Activated CD8-positive, alpha-beta memory T cell treated with anti-CD3 and anti-CD28 coated beads for 24 hours (primary cell): ENCODE data around the gene ABCA13.
"Not testable (repeated sequence)": the region's sequence is repeated elsewhere in the genome, so short reads cannot be mapped to it uniquely, and the experiment has no call there.

ENCODE experiments used
- DNase-seq: peaks from one replicate; pipeline ENCODE4 v3.0.0-alpha.2; 2020

ABCA13 gene

DNA sequence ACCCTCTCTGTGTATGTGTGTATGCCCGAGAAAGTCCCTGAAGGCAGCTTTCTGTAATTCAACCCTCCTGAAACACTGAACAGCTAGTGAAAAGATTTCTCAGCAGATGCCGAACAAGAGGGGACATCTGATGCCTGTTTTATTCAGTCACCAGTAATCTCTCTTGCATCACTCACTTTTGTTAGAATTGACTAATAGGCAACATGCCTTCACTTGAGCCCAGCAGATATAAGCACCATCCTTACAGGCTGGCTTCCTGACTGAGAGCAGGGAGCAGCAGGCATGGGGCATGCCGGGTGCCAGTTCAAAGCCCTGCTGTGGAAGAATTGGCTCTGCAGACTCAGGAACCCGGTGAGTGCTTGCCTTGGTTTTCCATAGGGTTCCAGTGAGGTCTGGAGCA lies at the start of gene ABCA13:
TSS of gene ABCA13 (plus strand) at position 257 of the 400 bp plus-strand sequence. CDS start at position 283, 26 bp downstream.
- DNase-seq = no peak

DNA sequence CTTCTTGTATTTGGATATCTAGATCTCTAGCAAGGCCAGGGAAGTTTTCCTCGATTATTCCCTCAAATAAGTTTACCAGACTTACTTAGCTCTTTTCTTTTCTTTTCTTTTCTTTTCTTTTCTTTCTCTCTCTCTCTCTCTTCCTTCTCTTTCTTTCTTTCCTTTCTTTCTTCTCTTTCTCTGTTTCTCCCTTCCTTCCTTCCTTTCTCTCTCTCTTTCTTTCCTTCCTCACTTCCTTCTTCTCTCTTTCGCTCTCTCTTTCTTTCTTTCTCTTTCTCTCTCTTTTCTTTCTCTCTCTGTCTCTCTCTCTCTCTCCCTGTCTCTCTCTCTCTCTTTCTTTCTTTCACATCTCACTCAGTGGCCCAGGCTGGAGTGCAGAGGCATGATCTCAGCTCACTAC lies 45.2 kb upstream of the ABCA13 start:
- no peak for DNase-seq

- DNase-seq = no peak
Observed at GRCh38 chr7:48130658-48131108, 40.6 kb upstream of the ABCA13 start.

GRCh38 chr7:48132792-48133191 lies 38.5 kb upstream of the ABCA13 start:
- no peak for DNase-seq

DNA sequence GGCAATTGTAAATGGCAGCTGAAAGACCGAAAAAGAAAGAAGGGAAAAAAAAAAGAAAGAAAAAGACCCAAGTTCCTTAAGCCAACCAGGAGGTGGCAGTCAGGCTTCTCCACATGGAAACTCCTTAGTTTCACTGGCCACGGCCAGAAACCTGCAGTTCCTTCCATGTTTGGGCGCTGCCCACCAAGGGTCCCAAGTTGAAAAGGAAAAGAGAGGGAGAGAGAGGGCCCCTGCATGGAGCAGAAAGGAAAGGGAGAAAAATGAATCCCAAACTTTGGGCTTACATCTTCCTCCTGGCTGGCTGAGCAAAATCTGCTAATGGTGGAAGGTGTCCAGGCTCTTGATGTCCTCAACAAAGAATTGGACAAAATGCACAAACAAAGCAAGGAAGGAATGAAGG lies 31.8 kb upstream of the ABCA13 start:
- DNase-seq = no peak

DNA sequence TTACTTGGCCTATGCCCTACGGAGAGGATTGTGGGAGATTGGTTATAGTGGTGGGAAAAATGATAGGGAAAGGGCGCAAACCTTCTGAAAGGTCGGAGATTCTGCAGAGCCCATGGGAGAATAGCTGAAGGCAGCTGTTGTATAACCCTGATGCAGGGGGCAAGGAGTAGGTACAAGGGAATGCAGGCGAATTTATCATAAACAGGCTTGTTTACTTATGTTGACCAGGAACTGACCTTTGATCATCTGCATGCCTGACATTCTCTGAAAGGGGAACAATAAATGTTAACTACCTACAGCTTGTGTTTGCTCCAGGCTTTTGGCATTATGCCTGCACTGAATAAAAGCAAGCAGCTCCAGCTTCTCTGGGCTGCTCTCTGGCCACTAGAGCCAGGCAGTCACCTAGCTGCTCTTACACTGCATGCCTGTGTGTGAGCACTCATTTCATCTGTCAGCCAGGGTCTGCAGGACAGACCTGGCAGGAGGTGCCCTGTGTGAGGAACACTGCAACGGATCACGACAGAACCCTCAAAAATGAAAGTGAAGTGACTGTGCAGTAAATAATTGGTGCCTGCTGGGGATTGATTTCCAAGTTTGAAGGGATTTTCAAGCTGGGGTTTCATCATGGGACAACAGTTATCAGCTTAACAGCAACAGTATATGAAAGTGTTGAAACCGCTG lies 31.1 kb upstream of the ABCA13 start:
- no peak for DNase-seq

GRCh38 chr7:48141521-48141920 lies 29.7 kb upstream of the ABCA13 start:
- DNase-seq = no peak

- DNase-seq = no peak
Observed at GRCh38 chr7:48144291-48144768, 26.9 kb upstream of the ABCA13 start.

GRCh38 chr7:48147078-48147591 lies 24.1 kb upstream of the ABCA13 start:
- no peak for DNase-seq

DNA sequence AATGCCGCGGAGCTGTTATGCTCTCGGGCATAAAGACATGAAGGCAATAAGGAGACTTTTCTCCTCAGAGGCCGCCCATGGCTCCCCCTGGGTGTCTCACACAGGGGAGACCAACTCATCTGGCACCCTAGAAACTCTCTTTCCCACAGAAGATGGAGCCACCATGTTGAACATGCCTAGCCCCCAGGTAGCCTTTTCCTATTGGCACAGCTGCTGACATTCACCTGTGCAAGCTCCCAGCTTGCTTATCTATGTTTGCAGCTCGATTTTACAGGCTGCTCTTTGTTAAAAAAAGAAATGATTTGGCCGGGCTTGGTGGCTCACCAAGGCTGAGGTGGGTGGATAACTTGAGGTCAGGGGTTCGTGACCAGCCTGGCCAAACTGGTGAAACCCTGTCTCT lies 23.6 kb upstream of the ABCA13 start:
- not testable (repeated sequence) for DNase-seq

- no peak for DNase-seq
Observed at GRCh38 chr7:48148311-48148710, 22.9 kb upstream of the ABCA13 start.

GRCh38 chr7:48149058-48149457 lies 22.2 kb upstream of the ABCA13 start:
- no peak for DNase-seq

- DNase-seq = no peak
Observed at GRCh38 chr7:48150086-48150485, 21.2 kb upstream of the ABCA13 start.

DNA sequence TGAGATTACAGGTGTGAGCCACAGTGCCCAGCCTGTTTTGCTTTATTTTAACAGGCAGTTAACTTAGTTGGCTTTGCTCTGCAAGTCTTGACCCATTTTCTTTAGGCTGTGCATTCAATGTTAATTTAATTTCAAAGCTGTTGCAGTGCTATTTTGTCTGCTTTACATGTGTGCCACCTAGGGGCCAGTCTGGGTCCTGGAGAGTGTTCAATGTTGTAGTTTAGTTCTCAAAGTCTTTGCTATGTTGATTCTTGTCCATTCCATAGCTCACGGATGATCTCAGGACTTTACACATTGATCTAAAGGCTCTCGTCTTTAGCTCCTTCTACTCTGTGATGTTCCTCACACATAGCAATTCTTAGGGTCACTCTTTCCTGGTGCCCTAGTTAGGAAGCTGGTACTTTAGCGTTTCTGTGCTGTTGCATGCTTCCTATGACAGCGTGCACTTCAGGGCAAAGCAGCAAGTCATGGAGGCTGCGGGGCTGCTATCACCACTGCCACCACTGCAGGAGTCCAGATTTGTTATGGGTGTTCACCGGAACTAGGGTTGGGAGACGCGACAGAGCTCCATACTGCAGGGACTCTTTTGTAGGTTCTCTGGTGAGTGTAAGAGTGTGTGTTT lies 16.4 kb upstream of the ABCA13 start:
- no peak for DNase-seq

GRCh38 chr7:48158404-48158803 lies 12.9 kb upstream of the ABCA13 start:
- DNase-seq = no peak

DNA sequence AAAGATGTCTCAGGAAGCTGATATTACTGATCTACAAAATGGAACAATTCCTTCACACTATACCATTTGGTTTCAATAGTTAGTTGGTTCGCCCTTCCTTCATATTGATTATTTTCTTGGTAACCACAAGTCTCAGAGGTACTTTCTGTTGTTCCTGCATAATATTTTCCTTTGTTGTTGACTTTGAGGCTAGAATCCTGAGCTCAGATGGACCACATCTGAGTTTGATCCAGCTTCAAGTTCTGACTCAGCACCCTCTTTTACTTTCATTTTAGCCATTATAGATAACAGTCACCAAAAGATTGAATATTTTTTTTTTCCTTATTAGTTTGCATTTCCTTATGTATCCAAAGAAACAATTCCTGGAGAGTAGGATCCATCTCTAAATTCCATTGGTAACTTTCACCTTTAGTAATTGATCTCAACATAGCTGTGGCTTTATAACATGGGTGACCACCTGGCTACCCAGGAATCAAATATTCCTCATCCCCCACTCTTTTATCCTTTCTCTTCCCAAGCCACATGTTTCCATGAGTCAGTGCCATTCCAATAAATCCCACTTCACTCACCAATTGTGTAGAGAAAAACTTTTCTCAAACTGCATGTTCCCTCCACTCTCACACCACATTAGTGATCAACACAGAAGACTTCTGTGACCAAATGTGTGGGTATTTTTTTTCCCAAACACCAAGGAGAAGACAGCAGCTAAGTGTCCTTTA lies 9.7 kb upstream of the ABCA13 start:
- no peak for DNase-seq

DNA sequence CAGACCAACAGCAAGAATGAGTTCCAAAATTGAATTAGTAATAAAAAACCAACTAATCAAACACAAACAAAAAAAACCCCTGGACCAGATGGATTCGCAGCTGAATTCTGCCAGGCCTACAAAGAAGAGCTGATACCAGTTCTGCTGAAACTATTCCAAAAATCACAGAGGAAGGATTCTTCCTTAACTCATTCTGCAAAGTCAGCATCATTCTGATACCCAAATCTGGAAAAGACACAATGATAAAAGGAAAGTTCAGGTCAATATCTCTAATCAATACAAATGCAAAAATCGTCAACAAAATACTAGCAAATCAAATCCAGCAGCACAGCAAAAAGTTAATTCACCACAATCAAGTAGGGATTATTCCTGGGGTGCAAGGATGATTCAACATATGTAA lies 6.1 kb upstream of the ABCA13 start:
- DNase-seq = no peak

- no peak for DNase-seq
Observed at GRCh38 chr7:48168159-48168558, 3.1 kb upstream of the ABCA13 start.

DNA sequence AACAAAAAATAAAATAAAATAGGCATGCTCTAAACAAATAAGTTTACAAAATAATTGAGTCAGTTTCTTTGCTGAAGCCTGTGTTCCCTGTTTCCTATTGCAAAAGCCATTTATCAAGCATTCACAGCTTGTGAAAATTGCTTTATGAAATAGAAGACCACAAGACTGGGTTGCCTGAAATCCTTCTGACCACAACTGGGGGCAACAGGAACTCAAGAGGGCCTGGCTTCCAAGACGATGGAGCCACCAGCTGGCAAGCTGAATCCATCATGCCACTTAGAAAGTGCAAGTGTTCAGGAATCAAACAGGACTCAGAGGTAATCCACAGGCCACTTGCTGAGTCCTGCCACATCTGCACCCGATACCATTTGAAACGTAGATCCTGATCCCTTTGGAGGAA lies 752 bp upstream of the ABCA13 start:
- DNase-seq = no peak

DNA sequence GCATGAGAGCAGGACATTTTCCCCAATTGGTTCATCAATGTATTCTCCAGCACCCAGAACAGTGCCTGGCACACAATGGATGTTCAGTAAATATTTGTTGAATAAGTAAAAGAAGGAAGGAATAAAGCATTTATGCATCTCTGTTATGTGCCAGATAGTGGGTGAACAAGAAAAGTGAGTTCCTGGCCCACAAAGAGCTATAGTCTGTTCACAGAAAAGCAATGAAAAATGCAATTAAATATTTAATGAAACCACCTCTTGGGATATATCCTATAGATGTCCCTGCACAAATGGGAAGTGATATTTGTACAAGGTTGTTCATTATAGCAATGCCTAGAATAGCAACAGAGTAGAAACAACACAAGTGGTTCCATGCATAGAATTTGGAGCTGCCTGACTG lies 2.1 kb downstream of the ABCA13 start:
- no peak for DNase-seq

DNA sequence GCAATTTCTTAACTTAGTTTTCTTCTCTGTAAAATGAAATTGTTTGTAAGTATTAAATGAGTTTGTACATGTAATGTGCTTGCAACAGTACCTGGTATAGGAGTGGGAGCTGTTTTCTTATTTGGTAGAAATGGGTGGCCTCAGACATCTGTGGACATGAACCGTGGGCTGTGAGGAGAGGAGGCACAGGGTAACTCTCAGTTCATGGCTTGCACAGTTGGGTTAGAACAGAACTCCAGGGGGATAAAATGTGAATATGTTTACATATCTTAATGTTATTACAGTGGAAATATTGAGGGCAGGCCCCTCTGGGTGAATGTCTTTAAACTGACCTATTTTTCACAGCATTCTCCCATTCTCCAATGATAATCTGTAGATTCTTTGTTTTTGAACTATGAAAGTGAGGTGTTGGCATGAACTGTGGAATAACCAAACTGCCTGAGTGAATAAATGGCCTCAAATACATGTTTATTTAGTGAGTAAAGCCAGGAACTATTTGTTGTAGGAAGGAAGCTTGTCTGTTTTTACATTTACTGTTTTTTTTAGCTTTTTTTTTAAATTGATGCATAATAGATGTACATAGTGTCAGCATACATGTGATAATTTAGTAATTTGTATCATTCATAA lies 2.6 kb downstream of the ABCA13 start:
- no peak for DNase-seq

- no peak for DNase-seq
Observed at GRCh38 chr7:48175019-48175418, 3.8 kb downstream of the ABCA13 start.

GRCh38 chr7:48176356-48176893 lies 5.2 kb downstream of the ABCA13 start:
- DNase-seq = no peak
